Panc1 (cell line): ENCODE measurements around the gene BARX1. TPM values are rescaled to one million over a fixed set of nuclear protein-coding genes. Genes with fewer than 3 reads are reported as not detected.

ENCODE experiments used
- ATAC-seq: fragments of 200-7000 bp; cut with Tn5 transposase; 2 replicates; pipeline ENCODE4 v1.9.1; 2020; ENCODE audit warnings: mild to moderate bottlenecking, moderate library complexity
- BruUV-seq: library from RNA; stranded (reverse); fragments of 400-500 nt; replicated peaks from 2 replicates; lab custom pipeline; 2021; lab: Mats Ljungman, UMichigan
- CTCF ChIA-PET: fragments of 300-600 bp; sonication (Branson Sonifier 250); formaldehyde crosslinking; loops from one replicate; lab custom pipeline; 2022; ENCODE audit warnings: antibody characterized with exemption; lab: Charles Lee
- POLR2A ChIA-PET: fragments of 300-600 bp; sonication (Branson Sonifier 250); formaldehyde crosslinking; loops from one replicate; lab custom pipeline; 2022; ENCODE audit warnings: antibody characterized with exemption; lab: Charles Lee
- DNase-seq: peaks from one replicate; pipeline ENCODE4 v3.0.0-alpha.2; 2010; ENCODE audit warnings: low read depth, low spot score
- H3K27ac ChIP-seq: 2 replicates; pipeline ENCODE4 v1.5.1; 2011; ENCODE audit warnings: mild to moderate bottlenecking, low read length, inconsistent platforms
- H3K27me3 ChIP-seq: fragments of 200-500 bp; sonication (Bioruptor generic); 2 replicates; pipeline ENCODE4 v1.6.0; 2014; ENCODE audit warnings: low read length, inconsistent platforms; ENCODE audit not compliant: control insufficient read depth, insufficient read depth
- H3K36me3 ChIP-seq: fragments of 200-500 bp; sonication (Bioruptor generic); 2 replicates; pipeline ENCODE4 v1.5.1; 2014; ENCODE audit warnings: inconsistent platforms, mild to moderate bottlenecking, low read length, moderate library complexity; ENCODE audit not compliant: control insufficient read depth, insufficient read depth
- H3K4me1 ChIP-seq: 2 replicates; pipeline ENCODE4 v1.5.1; 2011; ENCODE audit warnings: inconsistent platforms, mild to moderate bottlenecking, low read length, moderate library complexity; ENCODE audit not compliant: control insufficient read depth, insufficient read depth
- H3K4me3 ChIP-seq, 2 experiments: 2 replicates each; pipeline ENCODE4 v1.5.1; 2011 to 2012; ENCODE audit warnings: low read depth in 2 of 2, low read length in 2 of 2, mild to moderate bottlenecking in 2 of 2, inconsistent platforms in 1 of 2, moderate library complexity in 1 of 2
- H3K9me3 ChIP-seq: fragments of 200-500 bp; sonication (Bioruptor generic); 2 replicates; pipeline ENCODE4 v1.5.1; 2014; ENCODE audit warnings: low read depth, mild to moderate bottlenecking, inconsistent platforms, low read length, moderate library complexity; ENCODE audit not compliant: control insufficient read depth, insufficient read depth
- POLR2AphosphoS5 ChIP-seq: IDR thresholded peaks from 2 replicates; pipeline ENCODE4 v1.6.1; 2012; ENCODE audit warnings: mild to moderate bottlenecking, low read depth, low read length, moderate library complexity
- SIN3A ChIP-seq: IDR thresholded peaks from 2 replicates; pipeline ENCODE4 v1.6.1; 2012; ENCODE audit warnings: low read depth, mild to moderate bottlenecking, low read length, moderate library complexity, borderline replicate concordance; ENCODE audit not compliant: insufficient read depth
- TCF7L2 ChIP-seq: IDR thresholded peaks from 2 replicates; pipeline ENCODE4 v1.6.1; 2011; ENCODE audit warnings: mild to moderate bottlenecking, low read depth, low read length, inconsistent platforms
- in situ Hi-C: cut with HindIII; loops from 2 replicates; pipeline ENCODE4 v1.10.0; 2016; ENCODE audit warnings: low sequenced_read_pairs, low pct_unique_long_range_greater_than_20kb
- intact Hi-C: fragments of 100-400 bp; cut with micrococcal nuclease; formaldehyde crosslinking; loops from one replicate; pipeline ENCODE4 v1.10.0; 2022; ENCODE audit not compliant: unreplicated experiment
- total RNA-seq: library from RNA; stranded (reverse); gene quantifications from one replicate; pipeline ENCODE4 v1.2.1, GENCODE V29; 2021; ENCODE audit not compliant: unreplicated experiment
- TF ChIP-seq, protein P1 (sequence below), 2 experiments: IDR thresholded peaks; 2 replicates each; pipeline ENCODE4 v1.6.1; 2011 to 2012; ENCODE audit warnings: low read depth in 2 of 2, control low read depth in 1 of 2, low read length in 1 of 2, mild to moderate bottlenecking in 1 of 2, moderate library complexity in 1 of 2; ENCODE audit not compliant: insufficient read depth in 1 of 2
- TF ChIP-seq, protein P2 (sequence below): fragments of 450-650 bp; IDR thresholded peaks from 2 replicates; pipeline ENCODE4 v1.5.1; 2017; ENCODE audit warnings: mild to moderate bottlenecking

BARX1 gene
- total RNA-seq, 1 experiment from 2014 or later, result 81.2 TPM

DNA sequence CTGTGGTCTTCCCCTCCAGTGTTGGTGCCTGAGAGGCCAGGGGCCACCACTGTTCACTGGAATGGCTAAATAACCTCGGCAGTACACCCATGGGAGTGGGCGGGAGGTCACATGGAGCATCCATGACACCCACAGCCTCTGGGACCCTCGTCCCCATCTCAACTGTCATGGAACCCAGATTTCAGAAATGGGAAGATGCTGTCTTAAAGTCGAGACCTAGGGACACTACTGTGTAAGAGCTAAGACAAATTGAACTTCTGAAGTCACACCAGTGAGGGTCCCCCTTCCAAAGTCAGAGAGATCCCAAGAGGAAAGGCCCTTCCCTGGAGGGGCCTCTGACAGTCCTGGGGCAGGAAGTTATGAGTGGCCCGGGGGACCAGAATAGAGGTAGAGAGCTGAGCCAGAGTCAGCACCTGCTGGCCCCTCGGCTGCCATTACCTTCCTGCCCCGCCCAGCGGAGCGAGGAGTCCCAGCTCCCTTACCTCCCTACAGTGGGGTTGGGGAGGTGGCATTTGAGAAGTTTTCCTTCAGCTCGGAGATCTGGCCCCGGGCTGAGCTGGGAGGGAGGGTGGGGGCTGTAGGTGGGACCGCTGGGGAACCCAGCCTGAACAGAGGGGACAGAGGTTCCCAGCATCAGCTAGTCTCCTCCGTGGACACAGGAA lies 7.6 kb downstream of the BARX1 start:
- Histone ChIP-seq H3K36me3 (no peaks in the 10 kb centered on the region), H3K4me3 (no peak overlapping the region), H3K4me1 (peaks cover 20% of the 10 kb centered on the region), H3K27me3 (no peaks in the 10 kb centered on the region), H3K27ac (no peak overlapping the region), H3K9me3 (no peaks in the 10 kb centered on the region)
- intact Hi-C loops, result no loop called here
- in situ Hi-C loops, result no loop called here
- ChIA-PET CTCF (no interaction called here), POLR2A (interaction anchor here (0.6 to 0.7 kb wide), 3 partner anchors 42 to 311 kb away, joined by 4 to 13 read pairs (median 5); no protein-coding TSS in a partner anchor)
- ATAC-seq (no peak), DNase-seq (no peak)
- BruUV-seq, result no TSS peak
- TF ChIP-seq, protein P1, sequence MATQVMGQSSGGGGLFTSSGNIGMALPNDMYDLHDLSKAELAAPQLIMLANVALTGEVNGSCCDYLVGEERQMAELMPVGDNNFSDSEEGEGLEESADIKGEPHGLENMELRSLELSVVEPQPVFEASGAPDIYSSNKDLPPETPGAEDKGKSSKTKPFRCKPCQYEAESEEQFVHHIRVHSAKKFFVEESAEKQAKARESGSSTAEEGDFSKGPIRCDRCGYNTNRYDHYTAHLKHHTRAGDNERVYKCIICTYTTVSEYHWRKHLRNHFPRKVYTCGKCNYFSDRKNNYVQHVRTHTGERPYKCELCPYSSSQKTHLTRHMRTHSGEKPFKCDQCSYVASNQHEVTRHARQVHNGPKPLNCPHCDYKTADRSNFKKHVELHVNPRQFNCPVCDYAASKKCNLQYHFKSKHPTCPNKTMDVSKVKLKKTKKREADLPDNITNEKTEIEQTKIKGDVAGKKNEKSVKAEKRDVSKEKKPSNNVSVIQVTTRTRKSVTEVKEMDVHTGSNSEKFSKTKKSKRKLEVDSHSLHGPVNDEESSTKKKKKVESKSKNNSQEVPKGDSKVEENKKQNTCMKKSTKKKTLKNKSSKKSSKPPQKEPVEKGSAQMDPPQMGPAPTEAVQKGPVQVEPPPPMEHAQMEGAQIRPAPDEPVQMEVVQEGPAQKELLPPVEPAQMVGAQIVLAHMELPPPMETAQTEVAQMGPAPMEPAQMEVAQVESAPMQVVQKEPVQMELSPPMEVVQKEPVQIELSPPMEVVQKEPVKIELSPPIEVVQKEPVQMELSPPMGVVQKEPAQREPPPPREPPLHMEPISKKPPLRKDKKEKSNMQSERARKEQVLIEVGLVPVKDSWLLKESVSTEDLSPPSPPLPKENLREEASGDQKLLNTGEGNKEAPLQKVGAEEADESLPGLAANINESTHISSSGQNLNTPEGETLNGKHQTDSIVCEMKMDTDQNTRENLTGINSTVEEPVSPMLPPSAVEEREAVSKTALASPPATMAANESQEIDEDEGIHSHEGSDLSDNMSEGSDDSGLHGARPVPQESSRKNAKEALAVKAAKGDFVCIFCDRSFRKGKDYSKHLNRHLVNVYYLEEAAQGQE (IDR thresholded peaks at IDR 0.05; ENCODE audit: insufficient read depth in 1 of 2, low read depth in 2 of 2, low read length in 1 of 2), result no peak
- TF ChIP-seq TCF7L2 (no peak), SIN3A (no peak), POLR2AphosphoS5 (no peak)
- TF ChIP-seq, protein P2, sequence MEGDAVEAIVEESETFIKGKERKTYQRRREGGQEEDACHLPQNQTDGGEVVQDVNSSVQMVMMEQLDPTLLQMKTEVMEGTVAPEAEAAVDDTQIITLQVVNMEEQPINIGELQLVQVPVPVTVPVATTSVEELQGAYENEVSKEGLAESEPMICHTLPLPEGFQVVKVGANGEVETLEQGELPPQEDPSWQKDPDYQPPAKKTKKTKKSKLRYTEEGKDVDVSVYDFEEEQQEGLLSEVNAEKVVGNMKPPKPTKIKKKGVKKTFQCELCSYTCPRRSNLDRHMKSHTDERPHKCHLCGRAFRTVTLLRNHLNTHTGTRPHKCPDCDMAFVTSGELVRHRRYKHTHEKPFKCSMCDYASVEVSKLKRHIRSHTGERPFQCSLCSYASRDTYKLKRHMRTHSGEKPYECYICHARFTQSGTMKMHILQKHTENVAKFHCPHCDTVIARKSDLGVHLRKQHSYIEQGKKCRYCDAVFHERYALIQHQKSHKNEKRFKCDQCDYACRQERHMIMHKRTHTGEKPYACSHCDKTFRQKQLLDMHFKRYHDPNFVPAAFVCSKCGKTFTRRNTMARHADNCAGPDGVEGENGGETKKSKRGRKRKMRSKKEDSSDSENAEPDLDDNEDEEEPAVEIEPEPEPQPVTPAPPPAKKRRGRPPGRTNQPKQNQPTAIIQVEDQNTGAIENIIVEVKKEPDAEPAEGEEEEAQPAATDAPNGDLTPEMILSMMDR, result no peak

DNA sequence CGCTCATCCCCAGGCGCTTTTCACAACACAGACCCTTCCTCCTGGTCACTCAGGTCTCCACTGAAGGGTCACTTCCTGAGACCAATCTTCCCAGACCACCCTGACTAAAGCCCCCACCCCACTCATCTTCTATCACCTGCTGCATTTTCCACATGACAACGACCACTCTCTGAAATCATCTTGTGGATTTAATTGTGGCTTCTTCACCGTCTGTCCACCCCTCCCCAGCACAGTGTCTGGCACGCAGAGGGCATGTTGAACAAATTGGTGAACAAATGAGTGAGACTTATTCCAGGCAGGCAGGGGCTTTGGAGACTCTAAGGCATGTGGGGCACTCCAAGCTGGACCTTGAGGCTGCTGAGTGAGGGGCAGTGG lies 8.8 kb downstream of the BARX1 start:
- peak overlapping the region; percentile 43 to 59 for H3K4me3 ChIP-seq

More for the DNA sequence above, 8.8 kb downstream of the BARX1 start:
- TF ChIP-seq POLR2AphosphoS5 (no peak), TCF7L2 (no peak), SIN3A (no peak)
- TF ChIP-seq, protein P2, result no peak
- TF ChIP-seq, protein P1 (IDR thresholded peaks at IDR 0.05; ENCODE audit: insufficient read depth in 1 of 2, low read depth in 2 of 2, low read length in 1 of 2), result no peak
- Histone ChIP-seq H3K4me1 (peaks cover 20% of the 10 kb centered on the region), H3K9me3 (no peaks in the 10 kb centered on the region), H3K27me3 (no peaks in the 10 kb centered on the region), H3K27ac (no peak overlapping the region), H3K36me3 (no peaks in the 10 kb centered on the region)
- intact Hi-C loops (no loop called here), in situ Hi-C loops (no loop called here)
- CTCF ChIA-PET, result interaction anchor here (0.6 kb wide), 1 partner anchor 119 kb away, joined by 3 read pairs; no protein-coding TSS in a partner anchor
- POLR2A ChIA-PET, result interaction anchor here (0.6 to 0.7 kb wide), 2 partner anchors 30 to 85 kb away, joined by 10 to 15 read pairs; no protein-coding TSS in a partner anchor
- DNase-seq (no peak), ATAC-seq (no peak)
- no TSS peak for BruUV-seq
